Upper lobe of left lung (tissue), 6 donors: ENCODE measurements around the gene CPA1. TPM values are rescaled to one million over a fixed set of nuclear protein-coding genes. Genes with fewer than 3 reads are reported as not detected.
A peak's percentile ranks its signal among the peaks of the same experiment; 100 is the strongest.

Source experiments
- ATAC-seq, 2 donors: fragments of 200-7000 bp; cut with Tn5 transposase; one replicate each; pipeline ENCODE4 v1.9.1; 2022; ENCODE audit warnings: mild to moderate bottlenecking in 2 of 2, moderate library complexity in 2 of 2; ENCODE audit not compliant: low FRiP score in 2 of 2
- DNase-seq, 2 donors: peaks; one replicate each; pipeline ENCODE4 v3.0.0-alpha.2; 2019 to 2020
- H3K27ac ChIP-seq, 4 donors: fragments of 200-600 bp; sonication (generic); one replicate each; pipeline ENCODE4 v1.5.1; 2016 to 2019
- H3K27me3 ChIP-seq, 4 donors: fragments of 200-600 bp; sonication (generic); one replicate each; pipeline ENCODE4 v1.5.1; 2017 to 2019
- H3K36me3 ChIP-seq, 4 donors: fragments of 200-600 bp; sonication (generic); one replicate each; pipeline ENCODE4 v1.5.1; 2016 to 2019
- H3K4me1 ChIP-seq, 4 donors: fragments of 200-600 bp; sonication (generic); one replicate each; pipeline ENCODE4 v1.5.1; 2018 to 2019
- H3K4me3 ChIP-seq, 4 donors: fragments of 200-600 bp; sonication (generic); one replicate each; pipeline ENCODE4 v1.5.1; 2017 to 2019; ENCODE audit warnings: mild to moderate bottlenecking in 2 of 4, moderate library complexity in 1 of 4
- H3K9me3 ChIP-seq, 4 donors: fragments of 200-600 bp; sonication (generic); one replicate each; pipeline ENCODE4 v1.5.1; 2018 to 2019
- CTCF ChIP-seq, 6 experiments: fragments of 450-650 bp in 4 of 6; fragments of 200-600 bp in 2 of 6; sonication (generic) in 2 of 6; IDR thresholded peaks; one replicate each; pipeline ENCODE4 v1.5.1; 2016 to 2019; ENCODE audit warnings: antibody characterized with exemption in 6 of 6
- EP300 ChIP-seq, 4 donors: sonication (generic); formaldehyde crosslinking; IDR thresholded peaks; one replicate each; pipeline ENCODE4 v1.5.1; 2017; ENCODE audit warnings: antibody characterized with exemption in 4 of 4, control low read depth in 2 of 4
- POLR2A ChIP-seq, 4 donors: fragments of 450-650 bp; IDR thresholded peaks; one replicate each; pipeline ENCODE4 v1.5.1; 2016 to 2017; ENCODE audit warnings: antibody characterized with exemption in 4 of 4, mild to moderate bottlenecking in 2 of 4
- POLR2AphosphoS5 ChIP-seq, 2 donors: sonication (generic); formaldehyde crosslinking; IDR thresholded peaks; one replicate each; pipeline ENCODE4 v1.5.1; 2017; ENCODE audit warnings: antibody characterized with exemption in 2 of 2
- WGBS, 2 donors: methylation state at CpG; one replicate each; pipeline ENCODE4 v1.1.5; 2017 to 2018; 5-methylcytosine and 5-hydroxymethylcytosine counted together
- total RNA-seq, 6 donors: library from RNA; depleted of rRNA in 4 of 6; stranded (reverse); fragments of >200 nt in 4 of 6; gene quantifications; one replicate each; pipeline versions ENCODE4 v1.1.0 to v1.2.1, GENCODE V29; 2016 to 2021
- donor health status: DM: no; HTN: no; CAD: no; lungs with moderate emphysema.
- donor health status: DM: no; HTN: yes; CAD: no; lungs with severe emphysema.

The CPA1 gene
- total RNA-seq, 6 donors from 2014 or later, result 12.6 to 21.8 TPM; not detected in 4

DNA sequence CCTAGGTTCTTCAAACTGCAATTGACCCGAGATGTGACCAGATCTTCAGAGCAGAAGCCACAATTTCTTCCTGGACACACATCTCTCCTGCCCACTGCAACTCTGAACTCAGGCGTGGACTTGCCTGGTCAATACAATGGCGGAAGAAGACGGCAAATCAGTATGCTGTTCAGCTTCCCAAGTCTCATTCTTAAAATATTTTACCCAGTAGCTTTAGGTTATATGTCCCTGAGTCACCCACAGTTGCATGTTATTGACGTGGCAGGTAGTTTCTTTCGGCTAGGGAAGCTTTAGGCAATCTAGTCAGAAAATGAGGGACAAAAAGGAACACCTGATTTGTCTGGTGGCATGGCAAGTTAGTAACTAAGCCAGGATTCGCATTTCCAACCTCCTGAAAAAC, 38.0 kb downstream of the CPA1 start:
- no peaks in the 10 kb centered on the region for H3K27me3 ChIP-seq
- H3K36me3 ChIP-seq, result no peaks in the 10 kb centered on the region
- H3K4me3 ChIP-seq, result no peak overlapping the region
- peaks cover 0 to 5% (median 3%) of the 10 kb centered on the region in 4 donors for H3K4me1 ChIP-seq
- 95 to 98% methylated on average over 7 of the region's 7 CpGs for WGBS, 2 donors
- no peak for ATAC-seq
- H3K9me3 ChIP-seq, result no peaks in the 10 kb centered on the region
- DNase-seq, result no peak
- TF ChIP-seq POLR2A (IDR thresholded peaks at IDR 0.05), result no peak
- no peak overlapping the region for H3K27ac ChIP-seq

DNA sequence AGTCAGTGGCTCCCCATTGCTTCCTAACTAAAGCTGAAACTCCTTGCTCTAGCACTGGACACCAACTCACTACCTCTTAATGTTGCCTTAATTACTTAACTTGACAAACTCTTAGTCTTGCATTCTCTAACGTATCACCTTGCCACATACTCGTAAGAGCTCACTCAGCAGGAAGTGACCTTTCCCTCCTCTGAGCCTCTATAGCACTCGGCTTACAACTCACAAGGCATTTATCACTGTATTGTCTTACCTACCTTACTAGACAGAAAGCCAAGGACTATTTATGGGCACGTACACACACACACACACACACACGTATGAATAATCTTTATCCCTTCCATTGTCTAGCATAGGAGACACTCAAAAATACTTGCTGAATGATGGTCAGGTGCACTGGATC, 39.4 kb downstream of the CPA1 start:
- H3K36me3 ChIP-seq, result no peaks in the 10 kb centered on the region
- DNase-seq (no peak), ATAC-seq (no peak)
- 65 to 73% methylated on average over 5 of the region's 5 CpGs for WGBS, 2 donors
- H3K27ac ChIP-seq, result no peak overlapping the region
- H3K27me3 ChIP-seq, result no peaks in the 10 kb centered on the region
- H3K4me1 ChIP-seq, result peaks cover 0 to 5% (median 3%) of the 10 kb centered on the region in 4 donors
- no peaks in the 10 kb centered on the region for H3K9me3 ChIP-seq
- H3K4me3 ChIP-seq, result no peak overlapping the region
- no peak for TF ChIP-seq POLR2AphosphoS5 (IDR thresholded peaks at IDR 0.05)
- no peak for TF ChIP-seq EP300 (IDR thresholded peaks at IDR 0.05)
- TF ChIP-seq POLR2A (IDR thresholded peaks at IDR 0.05), result no peak
- no peak for TF ChIP-seq CTCF (IDR thresholded peaks at IDR 0.05)

DNA sequence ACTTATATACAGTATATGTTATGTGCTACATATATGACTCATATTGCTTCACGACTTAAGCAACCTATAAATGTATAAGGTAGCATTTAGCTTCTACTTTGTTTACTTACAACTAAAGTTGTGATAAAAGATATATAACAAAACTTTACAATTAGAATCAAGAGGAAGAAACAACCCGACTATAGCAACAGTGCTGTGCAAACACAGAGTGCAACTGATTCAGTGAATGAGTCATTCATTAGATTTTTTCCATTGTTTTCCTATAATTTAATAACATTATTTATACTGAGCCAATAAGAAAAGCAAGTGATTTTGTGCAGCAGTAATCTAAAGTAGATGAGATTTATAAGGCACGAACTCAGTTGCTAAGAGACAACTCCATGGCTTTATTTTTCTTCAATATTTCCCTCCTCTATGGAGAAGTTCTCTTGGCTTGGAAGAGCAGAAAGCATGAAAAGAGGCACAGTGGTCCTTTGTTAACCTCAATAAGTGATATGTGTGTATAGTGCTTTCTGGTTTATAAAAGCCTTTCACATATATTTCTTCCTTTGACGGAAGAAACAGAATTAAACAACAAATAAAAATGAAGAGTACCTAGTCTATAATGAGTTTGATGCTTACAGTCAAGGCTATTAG, 40.8 kb downstream of the CPA1 start:
- TF ChIP-seq EP300 (IDR thresholded peaks at IDR 0.05) (no peak), CTCF (IDR thresholded peaks at IDR 0.05) (no peak), POLR2A (IDR thresholded peaks at IDR 0.05) (no peak), POLR2AphosphoS5 (IDR thresholded peaks at IDR 0.05) (no peak)
- Histone ChIP-seq H3K27ac (no peak overlapping the region), H3K4me1 (peaks cover 0 to 5% (median 3%) of the 10 kb centered on the region in 4 donors), H3K27me3 (no peaks in the 10 kb centered on the region), H3K9me3 (no peaks in the 10 kb centered on the region), H3K36me3 (no peaks in the 10 kb centered on the region), H3K4me3 (no peak overlapping the region)
- WGBS, 2 donors, result 81 to 85% methylated on average over 4 of the region's 4 CpGs
- no peak for DNase-seq
- ATAC-seq, result no peak

- WGBS, 2 donors, result 45% methylated on average over 2 of the region's 2 CpGs
Observed at GRCh38 chr7:130421684-130422083, 41.4 kb downstream of the CPA1 start.

DNA sequence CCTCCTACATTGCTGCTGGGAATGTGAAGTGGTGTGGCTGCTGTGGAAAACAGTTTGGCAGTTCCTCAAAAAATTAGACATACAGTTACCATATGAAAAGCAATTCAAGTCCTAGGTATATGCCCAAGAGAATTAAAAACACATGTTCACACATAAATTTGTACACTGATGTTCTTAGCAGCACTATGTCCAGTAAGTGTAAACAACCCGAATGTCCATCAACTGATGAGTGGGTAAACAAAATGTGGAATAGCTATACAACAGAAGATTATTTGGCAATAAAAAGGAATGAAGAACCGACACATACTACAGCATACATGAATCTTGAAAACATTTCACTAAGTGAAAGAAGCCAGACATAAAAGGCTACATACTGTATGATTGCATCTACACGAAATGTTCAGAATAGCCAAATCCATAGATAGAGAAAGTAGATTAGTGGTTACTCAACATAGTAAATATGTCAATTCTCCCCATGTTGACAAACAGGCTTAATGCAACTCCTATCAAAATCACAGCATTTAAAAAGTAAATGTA, 43.3 kb downstream of the CPA1 start:
- no peaks in the 10 kb centered on the region for H3K9me3 ChIP-seq
- H3K27me3 ChIP-seq, result no peaks in the 10 kb centered on the region
- H3K4me1 ChIP-seq, result peaks cover 0 to 5% (median 3%) of the 10 kb centered on the region in 4 donors
- DNase-seq (no peak), ATAC-seq (no peak)
- 82 to 90% methylated on average over 3 of the region's 3 CpGs for WGBS, 2 donors
- no peak overlapping the region for H3K27ac ChIP-seq
- H3K36me3 ChIP-seq, result no peaks in the 10 kb centered on the region
- TF ChIP-seq CTCF (IDR thresholded peaks at IDR 0.05) (no peak), EP300 (IDR thresholded peaks at IDR 0.05) (no peak), POLR2AphosphoS5 (IDR thresholded peaks at IDR 0.05) (no peak), POLR2A (IDR thresholded peaks at IDR 0.05) (no peak)
- no peak overlapping the region for H3K4me3 ChIP-seq

More at GRCh38 chr7:130421684-130422083, 41.4 kb downstream of the CPA1 start:
- Histone ChIP-seq H3K36me3 (no peaks in the 10 kb centered on the region), H3K4me3 (no peak overlapping the region), H3K4me1 (peaks cover 0 to 5% (median 3%) of the 10 kb centered on the region in 4 donors), H3K27me3 (no peaks in the 10 kb centered on the region), H3K27ac (no peak overlapping the region), H3K9me3 (no peaks in the 10 kb centered on the region)
- TF ChIP-seq CTCF (IDR thresholded peaks at IDR 0.05) (no peak), POLR2A (IDR thresholded peaks at IDR 0.05) (no peak), POLR2AphosphoS5 (IDR thresholded peaks at IDR 0.05) (no peak), EP300 (IDR thresholded peaks at IDR 0.05) (no peak)
- DNase-seq, result peak in 1 of 2 donors; percentile 65
- no peak for ATAC-seq
